Ishikawa (cell line): ENCODE measurements around the gene BOLL.

Source experiments
- CEBPB ChIP-seq: IDR thresholded peaks from 2 replicates; pipeline ENCODE4 v1.6.1; 2012
- CREB1 ChIP-seq: IDR thresholded peaks from 2 replicates; pipeline ENCODE4 v1.6.1; 2012; ENCODE audit warnings: low read depth
- EGR1 ChIP-seq: IDR thresholded peaks from 2 replicates; pipeline ENCODE4 v1.6.1; 2012
- EP300 ChIP-seq: IDR thresholded peaks from 2 replicates; pipeline ENCODE4 v1.6.1; 2012; ENCODE audit warnings: borderline replicate concordance
- FOXM1 ChIP-seq: IDR thresholded peaks from 2 replicates; pipeline ENCODE4 v1.6.1; 2012; ENCODE audit warnings: low read depth, borderline replicate concordance
- MAX ChIP-seq: IDR thresholded peaks from 2 replicates; pipeline ENCODE4 v1.6.1; 2012
- NFIC ChIP-seq: IDR thresholded peaks from 2 replicates; pipeline ENCODE4 v1.6.1; 2012
- RAD21 ChIP-seq: IDR thresholded peaks from 2 replicates; pipeline ENCODE4 v1.6.1; 2012; ENCODE audit warnings: low read depth
- REST ChIP-seq: IDR thresholded peaks from 2 replicates; pipeline ENCODE4 v1.6.1; 2012; ENCODE audit warnings: low read depth, mild to moderate bottlenecking
- TAF1 ChIP-seq: IDR thresholded peaks from 2 replicates; pipeline ENCODE4 v1.6.1; 2012; ENCODE audit warnings: low read depth, mild to moderate bottlenecking
- TCF12 ChIP-seq: IDR thresholded peaks from 2 replicates; pipeline ENCODE4 v1.6.1; 2012; ENCODE audit warnings: low read depth
- TEAD4 ChIP-seq: IDR thresholded peaks from 2 replicates; pipeline ENCODE4 v1.6.1; 2012
- USF1 ChIP-seq: IDR thresholded peaks from 2 replicates; pipeline ENCODE4 v1.6.1; 2012
- YY1 ChIP-seq: IDR thresholded peaks from 2 replicates; pipeline ENCODE4 v1.6.1; 2012; ENCODE audit warnings: low read depth
- ZBTB7A ChIP-seq: IDR thresholded peaks from 2 replicates; pipeline ENCODE4 v1.6.1; 2012; ENCODE audit warnings: low read depth

The BOLL gene

GRCh38 chr2:197784956-197785941 lies at the start of gene BOLL:
TSS of gene BOLL (minus strand) at chr2:197785319. CDS start at chr2:197781850, 3,469 bp downstream.
- TF ChIP-seq NFIC, result no peak

GRCh38 chr2:197828464-197829135 lies 43.5 kb upstream of the BOLL start:
- no peak for TF ChIP-seq REST
- TF ChIP-seq ZBTB7A, result no peak
- TF ChIP-seq CREB1, result no peak
- peak; percentile 47; the same call in 1 of the 2 replicates for TF ChIP-seq NFIC
- TF ChIP-seq YY1, result no peak
- no peak for TF ChIP-seq RAD21
- TF ChIP-seq TCF12, result no peak
- TF ChIP-seq CEBPB, result peak; percentile 92
- peak; percentile 26; the same call in 1 of the 2 replicates for TF ChIP-seq EP300
- TF ChIP-seq FOXM1, result no peak
- TF ChIP-seq USF1, result no peak
- TF ChIP-seq TEAD4, result no peak
- no peak for TF ChIP-seq MAX
- no peak for TF ChIP-seq EGR1
- no peak for TF ChIP-seq TAF1

- no peak for TF ChIP-seq ZBTB7A
- TF ChIP-seq CEBPB, result no peak
Observed at GRCh38 chr2:197827618-197828017, 42.5 kb upstream of the BOLL start.

- TF ChIP-seq FOXM1, result no peak
- no peak for TF ChIP-seq REST
- no peak for TF ChIP-seq TEAD4
- TF ChIP-seq USF1, result no peak
- no peak for TF ChIP-seq CEBPB
- TF ChIP-seq CREB1, result no peak
Observed at GRCh38 chr2:197822333-197822732, 37.2 kb upstream of the BOLL start.

GRCh38 chr2:197821550-197822289 lies 36.6 kb upstream of the BOLL start:
- TF ChIP-seq CREB1 (no peak), EP300 (no peak), TAF1 (no peak), CEBPB (no peak), MAX (no peak), ZBTB7A (no peak), FOXM1 (no peak), YY1 (no peak), USF1 (no peak), TEAD4 (no peak), REST (no peak), EGR1 (no peak), TCF12 (no peak), RAD21 (no peak), NFIC (no peak)
